NCI-H510A treated with DMSO at 0.1 percent for 48 hours (cell line): Measurements from ENCODE around the gene ERGIC1.
A peak's percentile ranks its signal among the peaks of the same experiment; 100 is the strongest.

Experiments
- DNase-seq: peaks from one replicate; lab custom pipeline; 2025; lab: John Stamatoyannopoulos, UW

Gene ERGIC1

DNA sequence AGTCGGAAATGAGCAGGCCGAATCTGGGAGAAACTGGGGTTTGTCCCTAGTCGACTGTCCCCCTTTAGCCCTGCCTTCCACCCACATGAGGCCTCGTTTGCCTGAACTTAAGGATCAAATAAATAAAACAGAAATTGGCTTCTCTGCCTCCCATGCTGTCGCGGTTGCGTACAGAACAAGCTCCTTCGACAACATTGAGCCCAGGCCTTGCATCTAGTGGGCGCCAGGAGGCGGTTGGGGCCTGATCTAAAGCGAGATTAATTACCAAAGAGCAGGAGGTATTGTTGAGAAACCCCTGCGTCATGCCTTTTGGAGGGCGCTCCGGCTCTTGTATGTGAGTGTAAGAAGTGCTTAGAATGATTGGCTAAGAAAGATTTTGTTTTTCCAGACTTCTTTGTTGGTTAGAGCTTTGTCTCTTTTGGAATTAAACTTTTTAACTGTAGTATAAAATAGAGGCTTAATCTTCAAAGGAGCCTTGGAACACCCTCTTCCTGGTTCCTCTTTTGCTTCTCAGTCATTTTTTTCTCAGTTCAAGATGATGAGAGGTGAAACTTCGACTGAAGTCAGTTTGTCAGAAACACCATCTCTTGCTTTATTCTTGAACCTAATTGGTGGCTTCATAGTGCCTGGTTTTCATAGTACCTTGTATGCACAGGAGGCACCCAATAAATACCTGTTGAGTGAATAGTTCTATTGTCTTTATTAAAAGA lies 150.3 kb downstream of the ERGIC1 start:
- DNase-seq = peak; percentile 48

DNA sequence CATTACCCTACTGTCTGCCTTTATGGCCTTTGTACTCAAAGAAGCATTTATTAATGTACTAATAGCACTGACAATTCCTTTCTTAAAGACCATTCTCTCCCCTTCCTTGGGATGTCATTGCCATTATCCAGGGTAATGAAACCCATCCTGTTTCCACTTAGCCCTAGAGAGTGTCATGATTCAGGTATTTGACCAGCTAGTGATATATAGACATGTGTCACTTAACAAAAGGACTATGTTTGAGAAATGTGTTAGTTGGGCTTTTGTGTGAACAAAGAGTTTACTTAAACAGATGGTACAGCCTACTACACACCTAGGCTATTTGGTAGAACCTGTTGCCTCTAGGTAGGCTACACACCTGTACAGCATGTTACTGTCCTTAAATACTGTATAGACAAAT lies 151.5 kb downstream of the ERGIC1 start:
- no peak for DNase-seq

- DNase-seq = no peak
Measured at GRCh38 chr5:172988276-172988675, 154.2 kb downstream of the ERGIC1 start.

DNA sequence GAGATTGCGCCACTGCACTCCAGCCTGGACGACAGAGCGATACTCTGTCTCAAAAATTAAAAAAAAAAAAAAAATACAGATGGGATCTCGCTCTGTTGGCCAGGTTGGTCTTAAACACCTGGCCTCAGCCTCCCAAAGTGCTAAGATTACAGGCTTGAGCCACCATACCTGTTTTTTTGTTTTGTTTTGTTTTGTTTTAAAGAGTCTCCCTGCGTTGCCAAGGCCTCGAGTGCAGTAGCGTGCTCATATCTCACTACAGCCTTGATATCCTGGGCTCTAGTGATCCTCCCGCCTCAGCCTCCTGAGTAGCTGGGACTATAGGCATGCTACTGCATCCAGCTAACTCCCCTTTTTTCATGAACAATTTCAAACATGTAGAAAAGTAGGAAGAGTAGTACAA lies 156.7 kb downstream of the ERGIC1 start:
- DNase-seq = no peak

DNA sequence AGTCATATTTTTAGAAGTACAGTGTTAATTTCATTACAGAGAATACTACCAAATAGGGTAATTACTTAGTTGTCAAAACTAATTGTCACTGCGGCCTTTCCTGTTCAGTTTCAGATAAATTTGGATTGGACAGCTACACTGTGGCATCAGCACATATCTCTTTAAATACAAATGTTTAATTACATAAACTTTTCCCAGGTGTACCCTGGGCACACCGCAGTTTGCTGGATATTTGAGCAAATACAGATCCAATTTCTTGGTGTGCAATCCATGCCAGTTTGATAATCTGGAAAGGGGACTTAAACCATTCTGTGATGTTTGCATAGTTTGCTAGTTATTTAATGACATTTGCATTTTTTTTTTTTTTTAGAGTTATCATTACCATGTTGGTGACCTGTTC lies 160.4 kb downstream of the ERGIC1 start:
- DNase-seq = no peak

GRCh38 chr5:172999372-172999973 lies 165.4 kb downstream of the ERGIC1 start:
- no peak for DNase-seq

GRCh38 chr5:172999974-173000373 lies 165.9 kb downstream of the ERGIC1 start:
- no peak for DNase-seq

- no peak for DNase-seq
Measured at GRCh38 chr5:173001229-173001841, 167.3 kb downstream of the ERGIC1 start.
